Activated CD4-positive, alpha-beta memory T cell treated with anti-CD3 and anti-CD28 coated beads for 36 hours (primary cell): ENCODE results near the gene LHX4. TPM values are rescaled to one million over a fixed set of nuclear protein-coding genes. Genes with fewer than 3 reads are reported as not detected.

Experiments
- total RNA-seq, 2 experiments: library from RNA; stranded (reverse); gene quantifications; one replicate each; pipeline ENCODE4 v1.2.3, GENCODE V29; 2021

LHX4 gene
- total RNA-seq, 2 experiments from 2014 or later: not detected

Other genes with a start within 250 kb of the LHX4 start
- 10 to 100 TPM; 40.3 to 42.4 TPM for gene QSOX1, start 75.4 kb upstream of the LHX4 start, total RNA-seq